Measurements from ENCODE around the gene CAPNS1. TPM values are rescaled to one million over a fixed set of nuclear protein-coding genes. Genes with fewer than 3 reads are reported as not detected.

CAPNS1 gene
- 570 TPM for polyA plus RNA-seq (2013, experiment 1 of 4)
- 544 TPM for polyA plus RNA-seq (2013, experiment 2 of 4)
- polyA plus RNA-seq (2013, experiment 3 of 4) = 410 TPM
- polyA plus RNA-seq (2013, experiment 4 of 4) = 459 TPM

GRCh38 chr19:36139473-36140303 lies at the start of gene CAPNS1:
Gene CAPNS1, plus strand, starts transcription at chr19:36140066. Its CDS starts 946 bp downstream, at chr19:36141012.
- peaks cover 5% of the 10 kb centered on the region for H3K4me1 ChIP-seq (ENCODE audit: control insufficient read depth, insufficient read depth, low read length)
- H3K27me3 ChIP-seq (ENCODE audit: control insufficient read depth, insufficient read depth, low read length, poor library complexity, severe bottlenecking) = no peaks in the 10 kb centered on the region
- WGBS, 2 experiments = 0 to 1% methylated on average over 75 of the region's 75 CpGs
- no peaks in the 10 kb centered on the region for H3K9me3 ChIP-seq (ENCODE audit: control insufficient read depth, low read length)
- H3K36me3 ChIP-seq (ENCODE audit: control insufficient read depth, insufficient read depth, low read length) = peaks cover 17% of the 10 kb centered on the region
- H3K27ac ChIP-seq (ENCODE audit: insufficient read depth, low read depth, low read length, poor library complexity, severe bottlenecking) = peak within 1 kb of the TSS; percentile 79
- H3K4me3 ChIP-seq (ENCODE audit: insufficient read depth, low read depth, low read length) = peak within 1 kb of the TSS; percentile 100

- 85 to 90% methylated on average over 13 of the region's 13 CpGs for WGBS, 2 experiments
- Histone ChIP-seq H3K4me3 (ENCODE audit: insufficient read depth, low read depth, low read length) (no peak overlapping the region), H3K27ac (ENCODE audit: insufficient read depth, low read depth, low read length, poor library complexity, severe bottlenecking) (no peak overlapping the region), H3K9me3 (ENCODE audit: control insufficient read depth, low read length) (no peaks in the 10 kb centered on the region), H3K4me1 (ENCODE audit: control insufficient read depth, insufficient read depth, low read length) (no peaks in the 10 kb centered on the region), H3K36me3 (ENCODE audit: control insufficient read depth, insufficient read depth, low read length) (peaks cover 48% of the 10 kb centered on the region), H3K27me3 (ENCODE audit: control insufficient read depth, insufficient read depth, low read length, poor library complexity, severe bottlenecking) (no peaks in the 10 kb centered on the region)
These were observed 48.8 kb upstream of the CAPNS1 start for GRCh38 chr19:36090910-36091695.

- Histone ChIP-seq H3K4me3 (ENCODE audit: insufficient read depth, low read depth, low read length) (no peak overlapping the region), H3K4me1 (ENCODE audit: control insufficient read depth, insufficient read depth, low read length) (no peaks in the 10 kb centered on the region), H3K36me3 (ENCODE audit: control insufficient read depth, insufficient read depth, low read length) (peaks cover 45% of the 10 kb centered on the region), H3K27ac (ENCODE audit: insufficient read depth, low read depth, low read length, poor library complexity, severe bottlenecking) (no peak overlapping the region), H3K9me3 (ENCODE audit: control insufficient read depth, low read length) (no peaks in the 10 kb centered on the region), H3K27me3 (ENCODE audit: control insufficient read depth, insufficient read depth, low read length, poor library complexity, severe bottlenecking) (no peaks in the 10 kb centered on the region)
- WGBS, 2 experiments = 93 to 96% methylated on average over 7 of the region's 7 CpGs
These were observed 47.3 kb upstream of the CAPNS1 start for GRCh38 chr19:36092566-36092965.

- Histone ChIP-seq H3K27ac (ENCODE audit: insufficient read depth, low read depth, low read length, poor library complexity, severe bottlenecking) (no peak overlapping the region), H3K4me1 (ENCODE audit: control insufficient read depth, insufficient read depth, low read length) (no peaks in the 10 kb centered on the region), H3K4me3 (ENCODE audit: insufficient read depth, low read depth, low read length) (no peak overlapping the region), H3K9me3 (ENCODE audit: control insufficient read depth, low read length) (no peaks in the 10 kb centered on the region), H3K36me3 (ENCODE audit: control insufficient read depth, insufficient read depth, low read length) (peaks cover 45% of the 10 kb centered on the region), H3K27me3 (ENCODE audit: control insufficient read depth, insufficient read depth, low read length, poor library complexity, severe bottlenecking) (no peaks in the 10 kb centered on the region)
- 95 to 98% methylated on average over 3 to 4 of the region's 5 CpGs for WGBS, 2 experiments
These were observed 46.7 kb upstream of the CAPNS1 start for GRCh38 chr19:36093146-36093662.

GRCh38 chr19:36093687-36094086 lies 46.2 kb upstream of the CAPNS1 start:
- Histone ChIP-seq H3K4me1 (ENCODE audit: control insufficient read depth, insufficient read depth, low read length) (no peaks in the 10 kb centered on the region), H3K4me3 (ENCODE audit: insufficient read depth, low read depth, low read length) (no peak overlapping the region), H3K9me3 (ENCODE audit: control insufficient read depth, low read length) (no peaks in the 10 kb centered on the region), H3K36me3 (ENCODE audit: control insufficient read depth, insufficient read depth, low read length) (peaks cover 41% of the 10 kb centered on the region), H3K27me3 (ENCODE audit: control insufficient read depth, insufficient read depth, low read length, poor library complexity, severe bottlenecking) (no peaks in the 10 kb centered on the region), H3K27ac (ENCODE audit: insufficient read depth, low read depth, low read length, poor library complexity, severe bottlenecking) (no peak overlapping the region)
- WGBS, 2 experiments = 82 to 89% methylated on average over 6 of the region's 6 CpGs

GRCh38 chr19:36097036-36097435 lies 42.8 kb upstream of the CAPNS1 start:
- Histone ChIP-seq H3K27me3 (ENCODE audit: control insufficient read depth, insufficient read depth, low read length, poor library complexity, severe bottlenecking) (no peaks in the 10 kb centered on the region), H3K36me3 (ENCODE audit: control insufficient read depth, insufficient read depth, low read length) (peaks cover 34% of the 10 kb centered on the region), H3K4me1 (ENCODE audit: control insufficient read depth, insufficient read depth, low read length) (no peaks in the 10 kb centered on the region), H3K9me3 (ENCODE audit: control insufficient read depth, low read length) (no peaks in the 10 kb centered on the region), H3K27ac (ENCODE audit: insufficient read depth, low read depth, low read length, poor library complexity, severe bottlenecking) (peak overlapping the region; percentile 84), H3K4me3 (ENCODE audit: insufficient read depth, low read depth, low read length) (no peak overlapping the region)
- WGBS, 2 experiments = 65 to 74% methylated on average over 6 of the region's 6 CpGs

GRCh38 chr19:36099166-36099785 lies 40.6 kb upstream of the CAPNS1 start:
- Histone ChIP-seq H3K9me3 (ENCODE audit: control insufficient read depth, low read length) (no peaks in the 10 kb centered on the region), H3K27ac (ENCODE audit: insufficient read depth, low read depth, low read length, poor library complexity, severe bottlenecking) (no peak overlapping the region), H3K4me3 (ENCODE audit: insufficient read depth, low read depth, low read length) (no peak overlapping the region), H3K36me3 (ENCODE audit: control insufficient read depth, insufficient read depth, low read length) (peaks cover 38% of the 10 kb centered on the region), H3K4me1 (ENCODE audit: control insufficient read depth, insufficient read depth, low read length) (no peaks in the 10 kb centered on the region), H3K27me3 (ENCODE audit: control insufficient read depth, insufficient read depth, low read length, poor library complexity, severe bottlenecking) (no peaks in the 10 kb centered on the region)
- WGBS, 2 experiments = 94% methylated on average over 19 of the region's 19 CpGs

- Histone ChIP-seq H3K4me3 (ENCODE audit: insufficient read depth, low read depth, low read length) (no peak overlapping the region), H3K4me1 (ENCODE audit: control insufficient read depth, insufficient read depth, low read length) (no peaks in the 10 kb centered on the region), H3K9me3 (ENCODE audit: control insufficient read depth, low read length) (no peaks in the 10 kb centered on the region), H3K27ac (ENCODE audit: insufficient read depth, low read depth, low read length, poor library complexity, severe bottlenecking) (no peak overlapping the region), H3K36me3 (ENCODE audit: control insufficient read depth, insufficient read depth, low read length) (peaks cover 43% of the 10 kb centered on the region), H3K27me3 (ENCODE audit: control insufficient read depth, insufficient read depth, low read length, poor library complexity, severe bottlenecking) (no peaks in the 10 kb centered on the region)
- 95 to 97% methylated on average over 5 of the region's 5 CpGs for WGBS, 2 experiments
These were observed 39.4 kb upstream of the CAPNS1 start for GRCh38 chr19:36100476-36100875.

GRCh38 chr19:36101550-36102327 lies 38.1 kb upstream of the CAPNS1 start:
- H3K9me3 ChIP-seq (ENCODE audit: control insufficient read depth, low read length) = no peaks in the 10 kb centered on the region
- H3K4me3 ChIP-seq (ENCODE audit: insufficient read depth, low read depth, low read length) = no peak overlapping the region
- peaks cover 42% of the 10 kb centered on the region for H3K36me3 ChIP-seq (ENCODE audit: control insufficient read depth, insufficient read depth, low read length)
- no peaks in the 10 kb centered on the region for H3K27me3 ChIP-seq (ENCODE audit: control insufficient read depth, insufficient read depth, low read length, poor library complexity, severe bottlenecking)
- WGBS, 2 experiments = 91 to 92% methylated on average over 27 of the region's 27 CpGs
- no peaks in the 10 kb centered on the region for H3K4me1 ChIP-seq (ENCODE audit: control insufficient read depth, insufficient read depth, low read length)
- no peak overlapping the region for H3K27ac ChIP-seq (ENCODE audit: insufficient read depth, low read depth, low read length, poor library complexity, severe bottlenecking)

Data from ectodermal cell (in vitro differentiated cells).